Activated CD8-positive, alpha-beta T cell treated with anti-CD3 and anti-CD28 coated beads for 36 hours (primary cell): ENCODE measurements around the gene ZBED1. TPM values are rescaled to one million over a fixed set of nuclear protein-coding genes. Genes with fewer than 3 reads are reported as not detected.

Experiments
- ATAC-seq: fragments of 200-7000 bp; cut with Tn5 transposase; one replicate; pipeline ENCODE4 v1.10.0; 2021; ENCODE audit warnings: mild to moderate bottlenecking, moderate library complexity
- CTCF ChIA-PET: fragments of 350-600 bp; sonication (Branson Sonifier 250); formaldehyde crosslinking; loops from one replicate; lab custom pipeline; 2021; ENCODE audit warnings: antibody characterized with exemption; lab: Charles Lee
- POLR2A ChIA-PET: fragments of 350-600 bp; sonication (Branson Sonifier 250); formaldehyde crosslinking; loops from one replicate; lab custom pipeline; 2021; ENCODE audit warnings: antibody characterized with exemption; lab: Charles Lee
- DNase-seq: peaks from one replicate; pipeline ENCODE4 v3.0.0-alpha.2; 2020
- H3K27ac Mint-ChIP-seq: one replicate; pipeline ENCODE4 v1.8.0; 2021; ENCODE audit warnings: mild to moderate bottlenecking, mixed read lengths
- H3K27me3 Mint-ChIP-seq: one replicate; pipeline ENCODE4 v1.8.0; 2021; ENCODE audit warnings: mixed read lengths
- H3K36me3 Mint-ChIP-seq: one replicate; pipeline ENCODE4 v1.8.0; 2021; ENCODE audit warnings: low read depth, mixed read lengths
- H3K4me1 Mint-ChIP-seq: one replicate; pipeline ENCODE4 v1.8.0; 2021; ENCODE audit warnings: low read depth, mixed read lengths
- H3K4me3 Mint-ChIP-seq: one replicate; pipeline ENCODE4 v1.8.0; 2021; ENCODE audit warnings: mild to moderate bottlenecking, moderate library complexity, mixed read lengths
- H3K9me3 Mint-ChIP-seq: one replicate; pipeline ENCODE4 v1.8.0; 2021; ENCODE audit warnings: mixed read lengths
- intact Hi-C: fragments of 100-400 bp; cut with micrococcal nuclease; formaldehyde crosslinking; loops from one replicate; pipeline ENCODE4 v1.10.0; 2022
- total RNA-seq, 2 experiments: library from RNA; stranded (reverse); gene quantifications; one replicate each; pipeline ENCODE4 v1.2.3, GENCODE V29; 2021
- TF ChIP-seq, protein P1 (sequence below): fragments of 200-600 bp; IDR thresholded peaks from one replicate; pipeline ENCODE4 v1.8.0; 2022; ENCODE audit warnings: antibody characterized with exemption, mild to moderate bottlenecking

ZBED1 gene
- total RNA-seq, 2 experiments from 2014 or later = 26.3 to 28.7 TPM

GRCh38 chrX:2545144-2545543 is 44.4 kb upstream of the ZBED1 start:
- DNase-seq = no peak
- Mint-ChIP-seq H3K27me3 (peaks cover 4% of the 10 kb centered on the region), H3K27ac (no peak overlapping the region), H3K9me3 (peaks cover 8% of the 10 kb centered on the region), H3K4me3 (no peak overlapping the region), H3K4me1 (no peaks in the 10 kb centered on the region), H3K36me3 (no peaks in the 10 kb centered on the region)
- intact Hi-C loops = no loop called here
- ChIA-PET POLR2A (no interaction called here), CTCF (no interaction called here)
- TF ChIP-seq, protein P1, sequence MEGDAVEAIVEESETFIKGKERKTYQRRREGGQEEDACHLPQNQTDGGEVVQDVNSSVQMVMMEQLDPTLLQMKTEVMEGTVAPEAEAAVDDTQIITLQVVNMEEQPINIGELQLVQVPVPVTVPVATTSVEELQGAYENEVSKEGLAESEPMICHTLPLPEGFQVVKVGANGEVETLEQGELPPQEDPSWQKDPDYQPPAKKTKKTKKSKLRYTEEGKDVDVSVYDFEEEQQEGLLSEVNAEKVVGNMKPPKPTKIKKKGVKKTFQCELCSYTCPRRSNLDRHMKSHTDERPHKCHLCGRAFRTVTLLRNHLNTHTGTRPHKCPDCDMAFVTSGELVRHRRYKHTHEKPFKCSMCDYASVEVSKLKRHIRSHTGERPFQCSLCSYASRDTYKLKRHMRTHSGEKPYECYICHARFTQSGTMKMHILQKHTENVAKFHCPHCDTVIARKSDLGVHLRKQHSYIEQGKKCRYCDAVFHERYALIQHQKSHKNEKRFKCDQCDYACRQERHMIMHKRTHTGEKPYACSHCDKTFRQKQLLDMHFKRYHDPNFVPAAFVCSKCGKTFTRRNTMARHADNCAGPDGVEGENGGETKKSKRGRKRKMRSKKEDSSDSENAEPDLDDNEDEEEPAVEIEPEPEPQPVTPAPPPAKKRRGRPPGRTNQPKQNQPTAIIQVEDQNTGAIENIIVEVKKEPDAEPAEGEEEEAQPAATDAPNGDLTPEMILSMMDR = no peak
- no peak for ATAC-seq

GRCh38 chrX:2542826-2543521 is 42.2 kb upstream of the ZBED1 start:
- Mint-ChIP-seq H3K4me3 (no peak overlapping the region), H3K9me3 (peaks cover 8% of the 10 kb centered on the region), H3K4me1 (no peaks in the 10 kb centered on the region), H3K27ac (no peak overlapping the region), H3K27me3 (peaks cover 4% of the 10 kb centered on the region), H3K36me3 (no peaks in the 10 kb centered on the region)
- intact Hi-C loops = no loop called here
- ChIA-PET POLR2A (no interaction called here), CTCF (no interaction called here)
- TF ChIP-seq, protein P1 = no peak
- ATAC-seq (no peak), DNase-seq (no peak)

GRCh38 chrX:2541603-2542002 is 40.8 kb upstream of the ZBED1 start:
- Mint-ChIP-seq H3K36me3 (no peaks in the 10 kb centered on the region), H3K4me3 (no peak overlapping the region), H3K27ac (no peak overlapping the region), H3K4me1 (no peaks in the 10 kb centered on the region), H3K9me3 (peaks cover 8% of the 10 kb centered on the region), H3K27me3 (peaks cover 6% of the 10 kb centered on the region)
- CTCF ChIA-PET = no interaction called here
- DNase-seq (no peak), ATAC-seq (no peak)
- TF ChIP-seq, protein P1 = no peak
- POLR2A ChIA-PET = no interaction called here
- intact Hi-C loops = no loop called here

DNA sequence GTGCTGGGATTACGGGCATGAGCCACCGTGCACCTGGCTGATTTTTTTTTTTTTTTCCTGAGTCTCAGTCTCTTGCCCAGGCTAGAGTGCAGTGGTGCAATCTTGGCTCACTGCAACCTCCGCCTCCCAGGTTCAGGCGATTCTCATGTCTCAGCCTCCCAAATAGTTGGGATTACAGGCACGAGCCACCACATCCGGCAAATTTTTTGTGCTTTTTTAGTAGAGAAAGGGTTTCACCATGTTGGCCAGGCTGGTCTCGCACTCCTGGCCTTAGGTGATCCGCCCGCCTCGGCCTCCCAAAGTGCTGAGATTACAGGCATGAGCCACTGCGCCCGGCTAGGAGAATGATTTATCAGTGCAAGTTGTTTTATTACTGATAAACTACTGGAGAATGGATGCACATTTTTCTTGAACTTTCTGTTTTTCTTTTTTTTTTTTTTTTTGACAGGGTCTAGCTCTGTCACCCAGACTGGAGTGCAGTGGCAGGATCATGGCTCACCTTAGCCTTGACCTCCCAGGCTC is 39.7 kb upstream of the ZBED1 start:
- Mint-ChIP-seq H3K4me3 (no peak overlapping the region), H3K36me3 (no peaks in the 10 kb centered on the region), H3K9me3 (peaks cover 1% of the 10 kb centered on the region), H3K27ac (no peak overlapping the region), H3K4me1 (no peaks in the 10 kb centered on the region), H3K27me3 (peaks cover 6% of the 10 kb centered on the region)
- POLR2A ChIA-PET = no interaction called here
- intact Hi-C loops = no loop called here
- ATAC-seq = no peak
- TF ChIP-seq, protein P1 = no peak
- DNase-seq = no peak
- CTCF ChIA-PET = no interaction called here

- intact Hi-C loops = no loop called here
- Mint-ChIP-seq H3K4me3 (no peak overlapping the region), H3K4me1 (no peaks in the 10 kb centered on the region), H3K9me3 (no peaks in the 10 kb centered on the region), H3K27me3 (peaks cover 6% of the 10 kb centered on the region), H3K36me3 (no peaks in the 10 kb centered on the region), H3K27ac (no peak overlapping the region)
- TF ChIP-seq, protein P1 = no peak
- no peak for ATAC-seq
- DNase-seq = no peak
- POLR2A ChIA-PET = no interaction called here
- CTCF ChIA-PET = no interaction called here
These were observed 38.8 kb upstream of the ZBED1 start for GRCh38 chrX:2539586-2539985.
